Neural progenitor cell (in vitro differentiated cells): ENCODE results near the gene POMZP3. TPM values are rescaled to one million over a fixed set of nuclear protein-coding genes. Genes with fewer than 3 reads are reported as not detected.
"Not testable (repeated sequence)": the region's sequence is repeated elsewhere in the genome, so short reads cannot be mapped to it uniquely, and the experiment has no call there.

Experiments
- DNase-seq: peaks from one replicate; pipeline ENCODE4 v3.0.0-alpha.2; 2016; ENCODE audit warnings: low spot score
- H2AFZ ChIP-seq: fragments of 200-600 bp; sonication (generic); replicated peaks from 2 replicates; pipeline ENCODE4 v1.6.1; 2016; ENCODE audit warnings: antibody characterized with exemption
- H3F3A ChIP-seq: fragments of 200-600 bp; sonication (generic); 2 replicates; pipeline ENCODE4 v1.6.1; 2016; ENCODE audit warnings: antibody characterized with exemption, low read depth
- H3K27ac ChIP-seq: fragments of 200-600 bp; sonication (generic); 2 replicates; pipeline ENCODE4 v1.5.1; 2016; ENCODE audit warnings: mild to moderate bottlenecking
- H3K27me3 ChIP-seq: fragments of 200-600 bp; sonication (generic); 2 replicates; pipeline ENCODE4 v1.6.1; 2016; ENCODE audit warnings: mild to moderate bottlenecking, moderate library complexity
- H3K36me3 ChIP-seq: fragments of 200-600 bp; sonication (generic); 2 replicates; pipeline ENCODE4 v1.5.1; 2016
- H3K4me1 ChIP-seq: fragments of 200-600 bp; sonication (generic); 2 replicates; pipeline ENCODE4 v1.6.1; 2016; ENCODE audit warnings: mixed run types
- H3K4me2 ChIP-seq: fragments of 200-600 bp; sonication (generic); 2 replicates; pipeline ENCODE4 v1.6.1; 2016
- H3K4me3 ChIP-seq: fragments of 200-600 bp; sonication (generic); 2 replicates; pipeline ENCODE4 v1.5.1; 2016
- H3K79me2 ChIP-seq: fragments of 200-600 bp; sonication (generic); 2 replicates; pipeline ENCODE4 v1.6.1; 2016; ENCODE audit warnings: low read depth
- H3K9ac ChIP-seq: fragments of 200-600 bp; sonication (generic); 2 replicates; pipeline ENCODE4 v1.6.1; 2016
- H3K9me3 ChIP-seq: fragments of 200-600 bp; sonication (generic); 2 replicates; pipeline ENCODE4 v1.5.1; 2016; ENCODE audit warnings: low read depth
- H4K20me1 ChIP-seq: fragments of 200-600 bp; sonication (generic); 2 replicates; pipeline ENCODE4 v1.6.1; 2016; ENCODE audit warnings: low read depth
- H3K27ac Mint-ChIP-seq: 3 replicates; pipeline ENCODE4 v1.8.0; 2021; ENCODE audit warnings: mixed read lengths
- H3K27me3 Mint-ChIP-seq: 2 replicates; pipeline ENCODE4 v1.8.0; 2022; ENCODE audit warnings: low read depth, mild to moderate bottlenecking, inconsistent platforms, moderate library complexity, mixed read lengths; ENCODE audit not compliant: insufficient read depth
- H3K36me3 Mint-ChIP-seq: 3 replicates; pipeline ENCODE4 v1.8.0; 2021; ENCODE audit warnings: mixed read lengths
- H3K4me1 Mint-ChIP-seq: 3 replicates; pipeline ENCODE4 v1.8.0; 2021; ENCODE audit warnings: mixed read lengths
- H3K4me3 Mint-ChIP-seq: 3 replicates; pipeline ENCODE4 v1.8.0; 2021; ENCODE audit warnings: mild to moderate bottlenecking, moderate library complexity, mixed read lengths
- H3K9me3 Mint-ChIP-seq: 3 replicates; pipeline ENCODE4 v1.8.0; 2020; ENCODE audit warnings: mixed read lengths
- total RNA-seq: library from RNA; depleted of rRNA; stranded (reverse); fragments of >200 nt; gene quantifications from 2 replicates; pipeline ENCODE4 v1.2.3, GENCODE V29; 2015; ENCODE audit warnings: low replicate concordance

Gene POMZP3
- total RNA-seq, 1 donor from 2014 or later = 0.37 TPM

DNA sequence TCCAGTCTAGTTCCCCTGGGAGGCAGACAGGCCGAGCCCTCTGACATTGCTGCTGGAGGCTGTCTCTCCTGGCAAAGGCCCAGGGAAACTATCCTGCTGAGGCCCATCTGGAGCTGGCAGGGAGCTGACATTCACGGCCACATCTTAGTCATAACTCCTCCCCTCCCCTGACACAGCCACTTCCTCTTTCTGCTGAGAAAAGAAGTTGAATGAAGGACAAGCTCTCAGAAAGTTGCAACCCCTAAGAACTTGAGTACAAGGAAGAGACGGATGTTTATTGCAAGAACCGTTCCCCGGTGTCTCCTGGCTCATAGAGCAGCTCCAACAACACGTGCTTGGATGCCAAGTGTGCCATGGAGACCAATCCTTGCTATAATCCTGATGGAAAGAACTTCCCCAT is 21.1 kb downstream of the POMZP3 start:
- H3K27me3 ChIP-seq, H3K4me2 ChIP-seq, H3K4me3 Mint-ChIP-seq, H3K36me3 Mint-ChIP-seq, H4K20me1 ChIP-seq, H3K27me3 Mint-ChIP-seq, H3K9ac ChIP-seq, H3K9me3 ChIP-seq, H3K79me2 ChIP-seq, DNase-seq, H3K36me3 ChIP-seq, H3K4me3 ChIP-seq, H3F3A ChIP-seq, H3K9me3 Mint-ChIP-seq, H2AFZ ChIP-seq, H3K4me1 Mint-ChIP-seq, H3K27ac Mint-ChIP-seq, H3K27ac ChIP-seq, H3K4me1 ChIP-seq: not testable (repeated sequence)

DNA sequence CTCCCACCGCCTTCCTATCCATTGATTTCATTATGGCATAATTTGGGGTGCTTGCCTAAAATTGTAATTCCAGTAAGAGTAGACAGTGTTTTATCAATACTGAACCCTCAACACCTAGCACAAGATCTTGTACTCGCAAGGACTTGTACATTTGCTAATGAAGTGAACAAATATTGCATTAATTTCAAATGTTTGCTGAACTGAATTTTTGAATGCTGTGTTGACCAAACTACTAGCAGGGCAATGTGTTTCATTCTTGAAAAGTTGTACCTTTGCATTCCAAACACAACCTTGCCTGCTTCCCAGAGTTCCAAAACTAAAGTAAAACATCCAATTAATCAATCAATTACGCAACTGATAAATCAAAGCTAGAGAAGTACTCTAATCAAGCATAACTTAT is 26.4 kb downstream of the POMZP3 start:
- not testable (repeated sequence) for H3K79me2 ChIP-seq, H3K4me3 Mint-ChIP-seq, H3K4me3 ChIP-seq, H2AFZ ChIP-seq, H3K27ac ChIP-seq, H3K27me3 Mint-ChIP-seq, H3K36me3 Mint-ChIP-seq, H4K20me1 ChIP-seq, H3K27ac Mint-ChIP-seq, H3K9me3 ChIP-seq, H3K9ac ChIP-seq, H3K4me1 ChIP-seq, H3K4me2 ChIP-seq, H3K27me3 ChIP-seq, DNase-seq, H3K9me3 Mint-ChIP-seq, H3F3A ChIP-seq, H3K4me1 Mint-ChIP-seq, H3K36me3 ChIP-seq

DNA sequence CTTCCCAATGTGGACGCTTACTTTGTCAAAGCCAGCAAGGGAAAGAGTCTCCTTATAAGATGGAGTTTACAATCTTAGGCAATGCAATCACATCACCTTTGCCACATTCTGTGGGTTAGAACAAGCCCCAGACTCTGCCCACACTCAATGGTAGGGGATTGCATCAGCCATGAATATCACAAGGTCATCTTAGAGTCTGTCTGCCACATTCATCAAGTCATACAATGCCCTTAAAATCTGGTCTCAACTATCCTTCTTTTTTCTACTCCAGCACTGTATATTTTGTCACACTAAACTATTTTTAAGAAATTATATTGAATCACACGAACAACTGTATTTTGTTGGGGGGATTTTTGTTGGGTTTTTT is 27.0 kb downstream of the POMZP3 start:
- not testable (repeated sequence) for H3K27me3 Mint-ChIP-seq, H3K9me3 ChIP-seq, H3K27ac ChIP-seq, H3K79me2 ChIP-seq, H2AFZ ChIP-seq, H3K27ac Mint-ChIP-seq, H3K36me3 ChIP-seq, H3K4me3 Mint-ChIP-seq, H3K4me1 ChIP-seq, DNase-seq, H3K4me2 ChIP-seq, H3K4me3 ChIP-seq, H4K20me1 ChIP-seq, H3K9me3 Mint-ChIP-seq, H3F3A ChIP-seq, H3K27me3 ChIP-seq, H3K36me3 Mint-ChIP-seq, H3K4me1 Mint-ChIP-seq, H3K9ac ChIP-seq

DNA sequence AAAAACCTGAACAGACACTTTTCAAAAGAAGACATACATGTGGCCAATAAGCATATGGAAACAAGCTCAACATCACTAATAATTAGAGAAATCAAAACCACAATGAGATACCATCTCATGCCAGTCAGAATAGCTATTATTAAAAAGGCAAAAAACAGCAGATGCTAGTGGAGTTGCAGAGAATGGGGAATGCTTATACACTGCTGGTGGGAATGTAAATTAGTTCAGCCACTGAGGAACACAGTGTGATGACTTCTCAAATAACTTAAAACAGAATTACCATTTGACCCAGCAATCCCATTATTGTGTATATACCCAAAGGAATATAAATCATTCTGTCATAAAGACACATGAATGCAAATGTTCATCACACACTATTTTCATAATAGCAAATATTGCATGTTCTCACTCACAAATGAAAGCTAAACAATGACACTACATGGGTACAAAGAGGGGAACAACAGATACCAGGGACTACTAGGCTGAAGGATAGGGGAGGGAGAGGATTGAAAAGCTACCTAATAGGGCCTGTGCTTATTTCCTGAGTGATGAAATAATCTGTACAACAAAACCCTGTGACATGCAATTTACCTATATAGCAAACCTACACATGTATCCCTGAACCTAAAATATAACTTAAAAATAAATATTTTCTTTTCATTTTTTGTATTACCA is 28.4 kb downstream of the POMZP3 start:
- not testable (repeated sequence) for H3K9me3 ChIP-seq, H3K4me3 Mint-ChIP-seq, H3K36me3 ChIP-seq, DNase-seq, H3K27me3 Mint-ChIP-seq, H3K4me1 Mint-ChIP-seq, H3K4me3 ChIP-seq, H3K27me3 ChIP-seq, H3F3A ChIP-seq, H3K79me2 ChIP-seq, H3K9me3 Mint-ChIP-seq, H3K4me1 ChIP-seq, H3K4me2 ChIP-seq, H2AFZ ChIP-seq, H3K27ac Mint-ChIP-seq, H3K27ac ChIP-seq, H3K9ac ChIP-seq, H4K20me1 ChIP-seq, H3K36me3 Mint-ChIP-seq

DNA sequence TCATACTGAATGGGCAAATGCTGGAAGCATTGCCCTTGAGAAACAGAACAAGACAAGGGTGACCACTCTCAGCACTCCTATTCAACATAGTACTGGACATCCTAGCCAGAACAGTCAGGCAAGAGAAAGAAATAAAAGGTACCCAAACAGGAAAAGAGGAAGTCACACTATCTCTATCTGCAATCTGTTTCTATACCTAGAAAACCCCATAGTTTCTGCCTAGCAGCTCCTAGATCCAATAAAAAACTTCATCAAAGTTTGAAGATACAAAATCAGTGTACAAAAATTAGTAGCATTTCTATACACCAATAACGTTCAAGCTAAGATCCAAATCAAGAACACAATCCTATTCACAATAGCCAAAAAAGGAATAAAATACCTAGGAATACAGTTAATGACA is 29.8 kb downstream of the POMZP3 start:
- not testable (repeated sequence) for H3K4me1 ChIP-seq, H4K20me1 ChIP-seq, H3K27ac Mint-ChIP-seq, H3K4me2 ChIP-seq, H3K36me3 Mint-ChIP-seq, H3K9me3 ChIP-seq, H3K4me1 Mint-ChIP-seq, DNase-seq, H3K27me3 ChIP-seq, H2AFZ ChIP-seq, H3K9me3 Mint-ChIP-seq, H3K9ac ChIP-seq, H3K36me3 ChIP-seq, H3K79me2 ChIP-seq, H3F3A ChIP-seq, H3K27ac ChIP-seq, H3K4me3 Mint-ChIP-seq, H3K27me3 Mint-ChIP-seq, H3K4me3 ChIP-seq

DNA sequence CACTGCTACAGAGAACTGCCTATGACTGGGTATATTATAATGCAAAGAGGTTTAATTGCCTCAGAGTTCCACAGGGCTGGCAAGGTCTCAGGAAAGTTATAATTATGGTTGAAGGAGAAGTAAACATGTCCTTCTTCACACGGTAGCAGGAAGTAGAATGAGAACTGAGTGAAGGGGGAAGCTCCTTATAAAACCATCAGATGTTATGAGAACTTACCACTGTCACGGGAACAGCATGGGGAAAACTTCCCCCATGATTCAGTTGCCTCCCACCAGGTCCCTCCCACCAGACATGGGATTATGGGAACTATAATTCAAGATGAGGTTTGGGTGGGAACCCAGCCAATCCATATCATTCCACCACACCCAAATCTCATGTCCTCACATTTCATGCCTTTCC is 34.4 kb downstream of the POMZP3 start:
- H3K4me3 Mint-ChIP-seq, H3K9ac ChIP-seq, H3K4me1 ChIP-seq, H3K4me1 Mint-ChIP-seq, H3K27ac Mint-ChIP-seq, H3K4me3 ChIP-seq, H2AFZ ChIP-seq, H3K4me2 ChIP-seq, H3K27me3 Mint-ChIP-seq, H3K27ac ChIP-seq, DNase-seq, H3K36me3 Mint-ChIP-seq, H3K9me3 Mint-ChIP-seq, H3K9me3 ChIP-seq, H4K20me1 ChIP-seq, H3F3A ChIP-seq, H3K27me3 ChIP-seq, H3K79me2 ChIP-seq, H3K36me3 ChIP-seq: not testable (repeated sequence)

DNA sequence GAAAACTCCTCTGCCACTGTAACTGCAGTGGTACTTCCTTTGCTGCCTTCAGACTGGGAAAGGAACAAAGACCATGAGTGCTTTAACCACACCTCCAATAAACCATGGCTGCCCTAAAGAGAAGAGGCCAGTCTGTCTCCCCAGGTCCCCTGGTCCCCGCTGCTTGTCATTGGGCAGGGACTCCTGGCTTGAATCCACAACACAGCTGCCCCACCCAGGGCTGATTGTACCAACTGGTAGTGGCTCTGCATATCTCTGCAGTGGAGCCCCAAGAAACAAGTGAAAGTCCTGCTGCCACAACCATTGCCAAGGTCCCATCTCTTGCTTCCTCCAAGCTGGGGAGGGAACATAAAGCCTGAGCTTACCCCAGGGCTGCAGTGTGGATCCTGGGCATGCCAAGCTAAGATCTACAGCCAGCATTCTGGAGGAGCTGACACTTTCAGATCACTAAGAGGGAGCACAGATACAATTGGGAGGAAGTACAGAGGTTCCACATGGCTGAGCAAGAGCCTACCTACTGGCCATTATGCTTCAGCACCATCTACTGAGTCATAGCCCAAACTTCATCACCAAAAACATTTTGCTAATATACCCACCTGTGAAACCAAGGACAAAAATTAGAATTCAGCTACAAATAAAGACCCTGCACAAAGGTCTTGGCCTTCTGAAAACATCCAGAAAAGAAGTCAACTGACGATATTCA is 35.3 kb downstream of the POMZP3 start:
- not testable (repeated sequence) for H3K9me3 Mint-ChIP-seq

DNA sequence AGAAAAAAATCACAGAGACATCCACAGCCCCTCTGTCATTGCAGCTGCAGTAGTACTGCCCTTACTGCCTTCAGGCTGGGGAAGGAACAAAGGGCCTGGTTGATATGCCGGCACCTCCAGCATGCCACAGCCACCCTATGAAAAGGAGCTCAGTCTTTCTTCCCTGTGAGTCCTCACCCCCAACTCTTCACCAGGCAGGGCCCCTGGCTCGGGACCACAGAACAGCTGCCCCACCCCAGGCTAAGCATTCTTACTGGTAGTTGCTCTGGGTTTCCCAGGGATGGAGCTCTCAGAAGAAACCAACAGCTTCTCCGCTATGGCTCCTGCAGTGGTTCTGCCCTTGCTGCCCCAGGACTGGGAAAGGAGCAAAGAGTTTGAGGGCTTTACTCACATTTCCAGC is 36.0 kb downstream of the POMZP3 start:
- H3K9me3 ChIP-seq, DNase-seq, H3K4me1 Mint-ChIP-seq, H3K27ac ChIP-seq, H3K27ac Mint-ChIP-seq, H3K36me3 Mint-ChIP-seq, H3K4me3 ChIP-seq, H4K20me1 ChIP-seq, H3F3A ChIP-seq, H3K36me3 ChIP-seq, H3K9me3 Mint-ChIP-seq, H3K9ac ChIP-seq, H3K4me2 ChIP-seq, H3K27me3 Mint-ChIP-seq, H2AFZ ChIP-seq, H3K27me3 ChIP-seq, H3K4me3 Mint-ChIP-seq, H3K4me1 ChIP-seq: not testable (repeated sequence)
- peaks cover 14% of the 10 kb centered on the region for H3K79me2 ChIP-seq

More for the DNA sequence above, 35.3 kb downstream of the POMZP3 start:
- H3F3A ChIP-seq, H4K20me1 ChIP-seq, H3K79me2 ChIP-seq, H3K36me3 ChIP-seq, H3K36me3 Mint-ChIP-seq, H3K9ac ChIP-seq, H3K4me2 ChIP-seq, H3K4me1 ChIP-seq, DNase-seq, H3K27ac ChIP-seq, H3K27me3 Mint-ChIP-seq, H3K4me1 Mint-ChIP-seq, H3K4me3 ChIP-seq, H3K27ac Mint-ChIP-seq, H3K9me3 ChIP-seq, H2AFZ ChIP-seq, H3K27me3 ChIP-seq, H3K4me3 Mint-ChIP-seq: not testable (repeated sequence)
